SJSA1 (cell line): ENCODE measurements around the gene SP4. TPM values are rescaled to one million over a fixed set of nuclear protein-coding genes. Genes with fewer than 3 reads are reported as not detected.

Experiments used
- DNase-seq, 2 experiments: peaks; one replicate each; pipeline ENCODE4 v3.0.0-alpha.2; 2015 to 2020; ENCODE audit warnings: low spot score in 2 of 2, low read depth in 1 of 2
- H3K27ac ChIP-seq: fragments of 250-450 bp; sonication (Bioruptor Pico); 2 replicates; pipeline ENCODE4 v1.5.1; 2020; ENCODE audit warnings: mild to moderate bottlenecking, moderate library complexity
- H3K27me3 ChIP-seq: fragments of 250-450 bp; sonication (Bioruptor Pico); replicated peaks from 2 replicates; pipeline ENCODE4 v1.5.1; 2020; ENCODE audit warnings: mild to moderate bottlenecking, moderate library complexity
- H3K36me3 ChIP-seq: fragments of 250-450 bp; sonication (Bioruptor Pico); 2 replicates; pipeline ENCODE4 v1.5.1; 2020; ENCODE audit warnings: mild to moderate bottlenecking
- H3K4me1 ChIP-seq: fragments of 250-450 bp; sonication (Bioruptor Pico); replicated peaks from 2 replicates; pipeline ENCODE4 v1.6.1; 2021; ENCODE audit warnings: mild to moderate bottlenecking
- H3K4me3 ChIP-seq: fragments of 250-450 bp; sonication (Bioruptor Pico); 2 replicates; pipeline ENCODE4 v1.5.1; 2020; ENCODE audit warnings: mild to moderate bottlenecking
- H3K9me3 ChIP-seq: fragments of 250-450 bp; sonication (Bioruptor Pico); replicated peaks from 2 replicates; pipeline ENCODE4 v1.5.1; 2020; ENCODE audit warnings: mild to moderate bottlenecking
- total RNA-seq: library from RNA; depleted of rRNA; stranded (reverse); fragments of >200 nt; shearing (Covaris generic); gene quantifications from 2 replicates; pipeline ENCODE4 v1.2.3, GENCODE V29; 2014; rRNA removed

The SP4 gene
- 9.1 and 13.6 TPM in 2 replicates for total RNA-seq

- peak within 1 kb of the TSS; percentile 73 for H3K4me3 ChIP-seq
- H3K27me3 ChIP-seq, result no peaks in the 10 kb centered on the region
- H3K9me3 ChIP-seq, result no peaks in the 10 kb centered on the region
- peaks cover 9% of the 10 kb centered on the region; the same call in 1 of the 2 replicates for H3K4me1 ChIP-seq
- peak within 1 kb of the TSS; percentile 95 for H3K27ac ChIP-seq
- peaks cover 13% of the 10 kb centered on the region for H3K36me3 ChIP-seq
- peak; percentile 88 to 97 for DNase-seq
These were observed at the start of gene SP4 for GRCh38 chr7:21427871-21428658. TSS of gene SP4 (plus strand) at chr7:21428083. CDS start at chr7:21428252, 169 bp downstream.

- Histone ChIP-seq H3K36me3 (no peaks in the 10 kb centered on the region), H3K27ac (no peak overlapping the region), H3K4me3 (no peak overlapping the region), H3K9me3 (no peaks in the 10 kb centered on the region), H3K4me1 (no peaks in the 10 kb centered on the region), H3K27me3 (no peaks in the 10 kb centered on the region; the same call in 1 of the 2 replicates)
- DNase-seq, result no peak
These were observed 44.4 kb upstream of the SP4 start for GRCh38 chr7:21383227-21384220.

- Histone ChIP-seq H3K27ac (no peak overlapping the region), H3K27me3 (no peaks in the 10 kb centered on the region), H3K4me3 (no peak overlapping the region), H3K36me3 (no peaks in the 10 kb centered on the region), H3K9me3 (no peaks in the 10 kb centered on the region), H3K4me1 (no peaks in the 10 kb centered on the region)
- DNase-seq, result no peak
These were observed 33.9 kb upstream of the SP4 start for GRCh38 chr7:21393937-21394336.

- H3K4me3 ChIP-seq, result no peak overlapping the region
- H3K27me3 ChIP-seq, result 0 out of 2 replicates have a peak, but pooled peaks cover 3% of the 10 kb centered on the region
- no peak for DNase-seq
- H3K27ac ChIP-seq, result no peak overlapping the region
- no peaks in the 10 kb centered on the region for H3K4me1 ChIP-seq
- H3K36me3 ChIP-seq, result no peaks in the 10 kb centered on the region
- no peaks in the 10 kb centered on the region; the same call in 1 of the 2 replicates for H3K9me3 ChIP-seq
These were observed 25.9 kb upstream of the SP4 start for GRCh38 chr7:21401944-21402343.

- no peak for DNase-seq
- Histone ChIP-seq H3K27me3 (0 out of 2 replicates have a peak, but pooled peaks cover 3% of the 10 kb centered on the region), H3K4me3 (no peak overlapping the region), H3K36me3 (no peaks in the 10 kb centered on the region), H3K27ac (no peak overlapping the region), H3K9me3 (no peaks in the 10 kb centered on the region; the same call in 1 of the 2 replicates), H3K4me1 (no peaks in the 10 kb centered on the region)
These were observed 19.9 kb upstream of the SP4 start for GRCh38 chr7:21407796-21408480.

GRCh38 chr7:21408481-21408820, 19.4 kb upstream of the SP4 start:
- no peak overlapping the region for H3K4me3 ChIP-seq
- peaks cover 2% of the 10 kb centered on the region; the same call in 1 of the 2 replicates for H3K27me3 ChIP-seq
- H3K27ac ChIP-seq, result no peak overlapping the region
- no peaks in the 10 kb centered on the region for H3K9me3 ChIP-seq
- H3K36me3 ChIP-seq, result no peaks in the 10 kb centered on the region
- H3K4me1 ChIP-seq, result no peaks in the 10 kb centered on the region
- DNase-seq, result no peak

GRCh38 chr7:21412410-21412851, 15.5 kb upstream of the SP4 start:
- Histone ChIP-seq H3K4me1 (no peaks in the 10 kb centered on the region), H3K27me3 (no peaks in the 10 kb centered on the region; the same call in 1 of the 2 replicates), H3K4me3 (no peak overlapping the region), H3K36me3 (no peaks in the 10 kb centered on the region), H3K9me3 (no peaks in the 10 kb centered on the region), H3K27ac (no peak overlapping the region)
- DNase-seq, result no peak

- no peak for DNase-seq
- no peaks in the 10 kb centered on the region for H3K36me3 ChIP-seq
- no peaks in the 10 kb centered on the region; the same call in 1 of the 2 replicates for H3K27me3 ChIP-seq
- H3K9me3 ChIP-seq, result no peaks in the 10 kb centered on the region
- H3K4me3 ChIP-seq, result no peak overlapping the region
- H3K4me1 ChIP-seq, result no peaks in the 10 kb centered on the region
- no peak overlapping the region for H3K27ac ChIP-seq
These were observed 14.9 kb upstream of the SP4 start for GRCh38 chr7:21412957-21413356.

GRCh38 chr7:21413502-21413901, 14.4 kb upstream of the SP4 start:
- Histone ChIP-seq H3K9me3 (no peaks in the 10 kb centered on the region), H3K4me1 (no peaks in the 10 kb centered on the region)
- no peak for DNase-seq

GRCh38 chr7:21414795-21415393, 13.0 kb upstream of the SP4 start:
- no peaks in the 10 kb centered on the region; the same call in 1 of the 2 replicates for H3K27me3 ChIP-seq
- DNase-seq, result no peak
- H3K27ac ChIP-seq, result no peak overlapping the region
- no peaks in the 10 kb centered on the region for H3K9me3 ChIP-seq
- H3K4me3 ChIP-seq, result no peak overlapping the region
- no peaks in the 10 kb centered on the region for H3K36me3 ChIP-seq
- no peaks in the 10 kb centered on the region for H3K4me1 ChIP-seq

More at GRCh38 chr7:21413502-21413901, 14.4 kb upstream of the SP4 start:
- H3K4me3 ChIP-seq, result no peak overlapping the region
- H3K27me3 ChIP-seq, result no peaks in the 10 kb centered on the region; the same call in 1 of the 2 replicates
- no peak overlapping the region for H3K27ac ChIP-seq
- H3K36me3 ChIP-seq, result no peaks in the 10 kb centered on the region

GRCh38 chr7:21417647-21418046, 10.2 kb upstream of the SP4 start:
- H3K36me3 ChIP-seq, result no peaks in the 10 kb centered on the region
- no peak for DNase-seq
- no peak overlapping the region for H3K27ac ChIP-seq
- H3K27me3 ChIP-seq, result no peaks in the 10 kb centered on the region; the same call in 1 of the 2 replicates
- no peaks in the 10 kb centered on the region for H3K9me3 ChIP-seq
- no peaks in the 10 kb centered on the region for H3K4me1 ChIP-seq
- H3K4me3 ChIP-seq, result no peak overlapping the region

GRCh38 chr7:21422751-21423150, 5.1 kb upstream of the SP4 start:
- H3K27ac ChIP-seq, result no peak overlapping the region
- H3K36me3 ChIP-seq, result no peaks in the 10 kb centered on the region
- DNase-seq, result no peak
- peaks cover 5% of the 10 kb centered on the region; the same call in 1 of the 2 replicates for H3K4me1 ChIP-seq
- H3K27me3 ChIP-seq, result no peaks in the 10 kb centered on the region
- H3K4me3 ChIP-seq, result no peak overlapping the region
- no peaks in the 10 kb centered on the region for H3K9me3 ChIP-seq

GRCh38 chr7:21425290-21425689, 2.6 kb upstream of the SP4 start:
- Histone ChIP-seq H3K27ac (no peak overlapping the region), H3K36me3 (peaks cover 9% of the 10 kb centered on the region), H3K4me1 (peaks cover 9% of the 10 kb centered on the region; the same call in 1 of the 2 replicates), H3K9me3 (no peaks in the 10 kb centered on the region), H3K4me3 (no peak overlapping the region), H3K27me3 (no peaks in the 10 kb centered on the region)
- DNase-seq, result no peak
